Small intestine (tissue), 7 donors: Measurements from ENCODE around the gene HDAC8. TPM values are rescaled to one million over a fixed set of nuclear protein-coding genes. Genes with fewer than 3 reads are reported as not detected.

Experiments used
- DNase-seq, 2 donors: peaks; one replicate each; pipeline versions ENCODE4 v3.0.0 to v3.0.0-alpha.2; 2013
- FAIRE-seq: peaks from 2 replicates; lab custom pipeline; 2012; peaks lifted over from hg19 to GRCh38; lab: Jason Lieb, UNC
- H3K27ac ChIP-seq, 3 donors: one replicate each; pipeline ENCODE4 v1.5.1; 2013; ENCODE audit warnings: low read length in 2 of 3, mild to moderate bottlenecking in 2 of 3, control low read depth in 1 of 3, inconsistent platforms in 1 of 3, low read depth in 1 of 3, moderate library complexity in 1 of 3
- H3K27me3 ChIP-seq, 3 donors: one replicate each; pipeline ENCODE4 v1.6.1; 2013; ENCODE audit warnings: low read length in 3 of 3, inconsistent platforms in 1 of 3; ENCODE audit not compliant: control insufficient read depth in 3 of 3, insufficient read depth in 3 of 3
- H3K36me3 ChIP-seq, 3 donors: one replicate each; pipeline ENCODE4 v1.6.1; 2013; ENCODE audit warnings: low read length in 3 of 3, inconsistent platforms in 1 of 3, low read depth in 1 of 3, mild to moderate bottlenecking in 1 of 3, moderate library complexity in 1 of 3; ENCODE audit not compliant: control insufficient read depth in 3 of 3, insufficient read depth in 2 of 3
- H3K4me1 ChIP-seq, 3 donors: one replicate each; pipeline ENCODE4 v1.6.1; 2013; ENCODE audit warnings: low read length in 2 of 3, inconsistent platforms in 1 of 3, low read depth in 1 of 3, mild to moderate bottlenecking in 1 of 3, moderate library complexity in 1 of 3; ENCODE audit not compliant: control insufficient read depth in 3 of 3, insufficient read depth in 2 of 3
- H3K4me3 ChIP-seq, 3 donors: one replicate each; pipeline ENCODE4 v1.5.1; 2013; ENCODE audit warnings: low read length in 3 of 3, control low read depth in 1 of 3, inconsistent platforms in 1 of 3, low read depth in 1 of 3, mild to moderate bottlenecking in 1 of 3, moderate library complexity in 1 of 3
- H3K9me3 ChIP-seq, 2 donors: one replicate each; pipeline ENCODE4 v1.6.1; 2013; ENCODE audit warnings: low read depth in 1 of 2, low read length in 1 of 2; ENCODE audit not compliant: control insufficient read depth in 2 of 2, insufficient read depth in 1 of 2
- WGBS, 3 donors: extraction: QIAGEN DNeasy Blood & Tissue Kit; methylation state at CpG; one replicate each; pipeline ENCODE4 v1.1.7; 2013; 5-methylcytosine and 5-hydroxymethylcytosine counted together
- polyA plus RNA-seq, 4 donors: library from polyadenylated mRNA; stranded (reverse) in 3 of 4; unstranded in 1 of 4; fragments of 200-250 nt in 3 of 4; fragments of 120-200 nt in 1 of 4; gene quantifications; one replicate each; pipeline versions ENCODE4 v1.2.1 to v1.2.3, GENCODE V29; 2013
- donor health status: healthy with polysubstance abuse.
- donor health status: control.
- donor health status: control.
- donor health status: Bipolar disorder and iron deficiency.
- donor health status: healthy.

HDAC8 gene
- polyA plus RNA-seq, 4 donors, result 11.3 to 24.7 (median 19.1) TPM

DNA sequence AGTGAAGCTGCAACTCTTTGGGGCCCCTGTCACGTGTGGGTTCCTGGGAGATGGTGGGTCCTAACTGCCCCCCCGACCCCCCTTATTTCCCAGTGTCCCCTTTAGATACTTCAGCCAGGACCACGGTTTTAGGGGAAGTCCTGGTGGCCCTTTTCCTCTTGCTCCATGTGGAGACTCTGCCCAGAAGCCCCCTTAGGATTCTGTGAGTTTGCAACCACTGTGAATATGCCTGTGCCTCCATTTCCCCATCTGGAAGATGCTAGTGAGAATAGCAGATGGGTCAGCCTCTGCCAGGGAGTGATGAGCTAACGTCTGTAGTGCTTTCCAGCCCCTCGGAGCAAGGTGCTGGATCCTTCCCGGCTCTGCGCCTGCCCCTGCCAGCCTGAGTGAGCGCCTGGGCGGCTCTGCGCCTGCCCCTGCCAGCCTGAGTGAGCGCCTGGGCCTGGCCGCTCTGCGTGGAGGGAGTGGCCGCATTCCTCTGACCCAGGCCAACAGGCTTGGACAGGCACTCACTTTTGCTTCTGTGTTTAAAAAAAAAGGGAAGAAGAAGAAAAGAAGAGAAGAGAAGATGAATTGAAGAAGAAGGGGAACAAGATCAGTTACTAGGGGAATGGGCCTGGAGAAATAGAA is 260.2 kb downstream of the HDAC8 start:
- peaks cover 0 to 21% (median 2%) of the 10 kb centered on the region in 3 donors for H3K27me3 ChIP-seq
- H3K4me1 ChIP-seq, result peaks cover 0 to 11% (median 0%) of the 10 kb centered on the region in 3 donors
- no peaks in the 10 kb centered on the region for H3K9me3 ChIP-seq
- no peak for DNase-seq
- no peak overlapping the region for H3K4me3 ChIP-seq
- 70 to 82% (median 74%) methylated on average over 13 to 14 of the region's 14 CpGs for WGBS, 3 donors
- FAIRE-seq, result no peak
- no peak overlapping the region for H3K27ac ChIP-seq
- no peaks in the 10 kb centered on the region for H3K36me3 ChIP-seq

DNA sequence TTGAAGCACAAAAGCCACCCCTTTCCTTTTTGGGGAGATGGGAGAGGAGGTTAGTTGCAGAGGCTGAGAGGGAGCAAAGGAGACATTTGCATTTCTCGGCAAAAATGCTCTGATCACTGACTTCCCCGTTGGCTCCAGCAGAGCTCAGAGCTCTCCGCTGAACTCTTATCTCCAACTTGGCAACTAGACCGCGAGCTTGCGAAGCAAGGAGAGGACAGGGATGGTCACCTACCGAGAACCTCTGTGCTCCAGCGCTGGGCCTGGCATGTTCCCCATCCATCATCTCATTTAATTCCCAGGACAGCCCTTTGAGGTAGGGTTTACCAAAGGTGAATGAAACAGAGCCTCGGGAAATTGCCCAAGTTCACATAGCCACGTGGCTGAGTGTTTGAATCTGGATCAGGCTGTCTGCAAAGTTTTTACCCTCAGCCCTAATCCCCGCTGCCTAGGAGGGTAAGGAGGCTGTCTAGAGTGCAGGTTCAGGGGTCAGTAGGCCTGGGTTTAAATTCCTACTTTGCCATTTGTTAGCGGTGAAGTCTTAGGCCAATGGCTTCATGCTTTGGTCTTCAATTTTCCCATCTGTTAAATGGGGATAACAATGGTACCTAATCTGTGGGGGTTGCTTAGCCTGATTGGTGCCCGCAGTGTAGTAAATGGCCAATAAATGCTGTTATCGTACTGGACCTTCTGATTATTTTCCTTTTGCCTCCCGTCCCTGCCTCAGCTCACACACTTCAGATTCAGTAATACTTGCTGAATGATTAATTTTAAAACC is 263.2 kb downstream of the HDAC8 start:
- Histone ChIP-seq H3K9me3 (no peaks in the 10 kb centered on the region), H3K4me3 (peak overlapping the region in 2 of 3 donors; percentile 24 to 35), H3K4me1 (peaks cover 0 to 19% (median 0%) of the 10 kb centered on the region in 3 donors), H3K27me3 (peaks cover 3 to 40% (median 12%) of the 10 kb centered on the region in 3 donors), H3K27ac (no peak overlapping the region), H3K36me3 (no peaks in the 10 kb centered on the region)
- FAIRE-seq (no peak), DNase-seq (peak; percentile 19 to 25)
- 24 to 30% (median 27%) methylated on average over 13 to 15 of the region's 15 CpGs for WGBS, 3 donors

DNA sequence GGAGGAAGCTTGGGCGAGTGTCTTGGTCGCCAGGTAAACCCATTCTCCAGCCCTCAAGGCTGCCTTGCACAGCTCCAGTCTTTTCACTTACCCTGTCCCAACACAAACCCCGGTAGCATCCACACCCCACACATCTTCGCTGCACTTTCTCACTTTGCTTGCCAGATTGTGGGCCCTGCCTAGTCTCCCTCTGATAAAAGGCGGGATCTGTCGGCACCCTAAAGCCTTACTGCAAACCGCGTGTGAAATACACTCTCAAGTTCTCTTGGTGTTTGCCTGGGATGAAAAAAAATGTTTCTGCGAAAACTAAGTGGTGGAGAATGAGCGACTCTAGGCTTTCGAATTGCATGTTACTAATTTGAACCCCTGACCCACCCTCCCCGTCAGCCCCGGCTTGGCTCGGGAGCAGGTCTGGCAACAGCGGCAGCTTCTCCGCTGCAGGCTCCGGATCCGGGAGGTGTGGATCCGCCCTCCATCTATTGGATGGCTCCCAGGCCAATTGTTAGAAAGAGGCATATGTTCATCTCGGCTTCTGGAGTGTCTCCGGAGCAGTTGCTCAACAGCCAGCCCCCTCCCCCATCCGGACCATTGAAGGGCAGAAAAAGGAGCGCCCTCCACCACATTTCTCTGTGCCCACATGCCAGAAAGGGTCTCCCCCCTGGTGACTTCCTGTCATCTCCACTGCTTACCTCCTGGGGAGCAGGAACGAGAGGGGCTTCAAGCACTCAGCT is 263.9 kb downstream of the HDAC8 start:
- Histone ChIP-seq H3K27ac (no peak overlapping the region), H3K36me3 (no peaks in the 10 kb centered on the region), H3K4me3 (peak overlapping the region in 2 of 3 donors; percentile 24 to 35), H3K4me1 (peaks cover 0 to 19% (median 0%) of the 10 kb centered on the region in 3 donors), H3K9me3 (no peaks in the 10 kb centered on the region), H3K27me3 (peaks cover 3 to 47% (median 12%) of the 10 kb centered on the region in 3 donors)
- WGBS, 3 donors, result 2 to 10% (median 3%) methylated on average over 23 to 24 of the region's 24 CpGs
- FAIRE-seq, result no peak
- DNase-seq, result peak; percentile 58 to 69

DNA sequence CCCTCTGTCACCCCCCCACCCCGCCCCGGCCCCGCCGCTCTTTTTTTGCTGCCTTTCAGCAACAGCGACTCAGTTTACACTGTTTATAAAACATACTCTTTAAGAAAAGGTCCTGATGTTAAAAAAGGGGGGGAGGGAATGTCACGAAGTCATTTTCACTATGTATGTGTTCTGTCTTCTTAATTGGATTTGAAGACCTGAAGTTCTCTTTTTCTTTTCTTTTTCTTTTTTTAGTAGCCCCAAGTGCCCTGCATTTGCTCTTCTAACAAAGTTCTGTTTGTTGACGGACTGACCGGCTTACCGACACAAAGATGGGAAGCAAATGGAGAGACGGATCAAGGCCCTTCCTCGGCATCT is 264.5 kb downstream of the HDAC8 start:
- Histone ChIP-seq H3K4me3 (no peak overlapping the region), H3K4me1 (peaks cover 0 to 19% (median 0%) of the 10 kb centered on the region in 3 donors), H3K27me3 (peaks cover 4 to 52% (median 12%) of the 10 kb centered on the region in 3 donors), H3K36me3 (no peaks in the 10 kb centered on the region), H3K27ac (no peak overlapping the region), H3K9me3 (no peaks in the 10 kb centered on the region)
- FAIRE-seq, result no peak
- 2 to 23% (median 5%) methylated on average over 11 of the region's 11 CpGs for WGBS, 3 donors
- no peak for DNase-seq

DNA sequence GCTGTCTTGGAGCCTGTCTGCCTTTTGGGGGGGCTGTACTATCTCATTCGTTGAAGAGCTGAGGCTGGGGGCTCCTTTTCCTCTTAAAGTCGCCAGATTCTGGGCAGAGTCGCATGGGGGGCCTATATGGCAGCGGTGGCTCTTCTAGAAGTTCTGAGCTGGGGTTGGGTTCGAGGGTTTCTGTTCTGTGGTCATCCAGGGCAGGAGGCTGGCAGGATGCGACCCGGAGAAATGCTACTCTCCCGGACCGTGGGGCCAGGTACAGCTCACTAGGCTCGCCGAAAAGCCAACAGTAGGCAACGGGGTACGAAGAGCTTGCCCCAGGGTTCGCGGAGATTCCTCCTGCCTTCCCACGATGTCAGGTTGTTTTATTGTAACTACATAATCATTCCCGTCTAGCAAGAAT is 265.0 kb downstream of the HDAC8 start:
- Histone ChIP-seq H3K9me3 (no peaks in the 10 kb centered on the region), H3K4me1 (peaks cover 0 to 19% (median 0%) of the 10 kb centered on the region in 3 donors), H3K4me3 (peak overlapping the region in 2 of 3 donors; percentile 45 to 58), H3K36me3 (no peaks in the 10 kb centered on the region), H3K27me3 (peaks cover 5 to 55% (median 12%) of the 10 kb centered on the region in 3 donors), H3K27ac (no peak overlapping the region)
- DNase-seq (peak in 1 of 2 donors; percentile 11), FAIRE-seq (no peak)
- WGBS, 3 donors, result 3 to 27% (median 13%) methylated on average over 15 to 17 of the region's 17 CpGs

DNA sequence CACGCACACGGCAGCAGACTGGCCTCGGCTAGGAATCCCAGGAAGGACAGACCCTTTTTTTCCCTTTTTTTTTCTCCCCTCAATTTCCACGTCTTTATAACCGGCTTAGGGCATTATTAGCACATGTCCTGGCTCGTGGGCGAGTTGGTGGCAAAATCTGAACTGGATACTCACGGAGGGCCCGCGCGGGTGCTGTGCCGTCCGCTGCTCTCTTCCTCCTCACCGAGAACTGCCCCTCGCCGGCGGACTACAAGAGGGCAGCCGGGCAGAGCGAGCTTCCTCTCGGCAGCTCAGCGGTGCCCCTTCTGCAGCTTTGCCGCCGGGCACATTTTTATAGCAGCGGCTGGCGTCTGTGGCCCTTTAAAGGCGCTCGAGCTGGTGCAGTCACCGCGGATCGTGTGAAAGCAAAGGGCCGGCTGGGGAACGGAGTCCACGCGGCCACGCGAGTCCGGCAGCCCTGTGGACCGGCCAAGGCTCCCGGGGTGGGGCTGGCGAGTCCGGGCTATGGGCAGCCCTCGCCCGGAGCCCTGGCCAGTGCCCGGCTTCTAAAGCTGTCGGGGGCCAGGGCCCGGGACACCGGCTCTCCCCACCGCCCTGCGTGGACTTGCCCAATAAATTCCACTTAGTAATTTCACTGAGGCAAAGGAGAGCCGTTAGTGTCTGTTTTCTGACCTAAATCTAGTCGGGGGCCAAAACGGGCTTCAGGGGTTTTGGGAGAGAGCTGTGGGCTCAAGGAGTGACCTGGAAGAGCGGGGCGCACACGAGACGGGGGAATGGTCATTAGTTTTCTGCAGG is 265.6 kb downstream of the HDAC8 start:
- no peak overlapping the region for H3K27ac ChIP-seq
- peak; percentile 51 to 76 for DNase-seq
- peak overlapping the region; percentile 15 to 58 (median 45) for H3K4me3 ChIP-seq
- peaks cover 0 to 19% (median 0%) of the 10 kb centered on the region in 3 donors for H3K4me1 ChIP-seq
- H3K36me3 ChIP-seq, result no peaks in the 10 kb centered on the region
- FAIRE-seq, result no peak
- H3K9me3 ChIP-seq, result no peaks in the 10 kb centered on the region
- 1 to 17% (median 2%) methylated on average over 46 to 56 of the region's 56 CpGs for WGBS, 3 donors
- H3K27me3 ChIP-seq, result peaks cover 5 to 55% (median 12%) of the 10 kb centered on the region in 3 donors

DNA sequence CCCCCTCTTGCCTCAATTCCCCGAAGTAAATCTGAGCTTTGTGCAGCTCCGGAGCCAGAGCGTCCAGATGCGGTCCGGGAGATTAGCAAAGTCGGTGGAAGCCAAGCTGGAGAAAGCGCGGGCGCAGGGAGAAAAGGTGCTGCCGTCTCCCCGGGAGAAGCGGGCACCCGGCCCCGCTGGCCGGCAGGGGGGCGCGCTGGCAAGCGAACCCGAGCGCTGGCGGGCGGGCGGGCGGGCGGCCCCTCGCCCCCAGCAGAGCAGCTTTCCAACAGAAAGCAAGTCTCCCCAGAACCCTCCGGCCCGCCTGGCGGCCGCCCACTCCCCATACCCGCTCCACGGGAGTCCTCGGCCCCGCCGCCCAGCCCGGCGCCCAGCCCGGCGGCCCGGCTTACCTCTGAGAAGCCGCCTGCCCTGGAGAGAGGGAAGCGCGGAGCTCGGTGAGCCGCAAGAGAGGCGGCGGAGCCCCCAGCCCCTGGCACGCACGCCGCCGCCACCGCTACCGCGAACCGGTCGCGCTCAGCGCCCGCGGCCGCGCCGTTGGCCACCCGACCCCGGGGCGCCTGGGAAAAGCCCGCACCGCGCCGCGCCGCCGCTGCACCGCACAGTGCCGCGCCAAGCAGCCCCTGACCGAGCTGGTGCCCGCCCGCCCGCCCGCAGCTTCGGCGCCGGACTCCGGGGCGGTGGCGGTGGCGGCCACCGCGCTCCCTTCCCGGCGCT is 266.4 kb downstream of the HDAC8 start:
- H3K4me1 ChIP-seq, result peaks cover 0 to 19% (median 0%) of the 10 kb centered on the region in 3 donors

More for the DNA sequence above, 266.4 kb downstream of the HDAC8 start:
- Histone ChIP-seq H3K4me3 (peak overlapping the region; percentile 36 to 58 (median 45)), H3K36me3 (no peaks in the 10 kb centered on the region), H3K27ac (no peak overlapping the region), H3K27me3 (peaks cover 7 to 55% (median 12%) of the 10 kb centered on the region in 3 donors), H3K9me3 (no peaks in the 10 kb centered on the region)
- 1 to 37% (median 9%) methylated on average over 8 to 92 of the region's 92 CpGs for WGBS, 3 donors
- DNase-seq (peak in 1 of 2 donors; percentile 10), FAIRE-seq (no peak)
